Measurements from ENCODE around the gene FARP1.

DNA sequence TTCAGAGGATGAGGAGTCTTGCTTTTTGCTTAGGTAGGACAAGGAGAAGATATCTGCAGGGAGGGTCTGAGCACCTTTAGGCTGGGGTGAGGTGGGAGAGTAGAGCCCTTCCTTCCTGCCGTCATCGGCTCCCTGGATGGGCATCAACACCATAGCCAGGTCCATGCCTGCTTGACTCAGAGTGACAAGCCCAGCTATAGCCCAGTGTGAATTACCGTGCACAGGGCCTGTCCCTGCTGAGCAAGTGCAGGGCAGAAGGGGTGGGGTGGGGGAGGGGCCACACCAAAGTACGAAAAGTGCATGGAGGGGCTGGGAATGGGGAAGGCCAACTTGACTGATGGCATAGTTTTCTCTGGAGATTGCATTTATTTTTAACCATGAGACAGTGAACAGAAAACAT is 64.5 kb downstream of the FARP1 start:
- TF ChIP-seq, protein P1, sequence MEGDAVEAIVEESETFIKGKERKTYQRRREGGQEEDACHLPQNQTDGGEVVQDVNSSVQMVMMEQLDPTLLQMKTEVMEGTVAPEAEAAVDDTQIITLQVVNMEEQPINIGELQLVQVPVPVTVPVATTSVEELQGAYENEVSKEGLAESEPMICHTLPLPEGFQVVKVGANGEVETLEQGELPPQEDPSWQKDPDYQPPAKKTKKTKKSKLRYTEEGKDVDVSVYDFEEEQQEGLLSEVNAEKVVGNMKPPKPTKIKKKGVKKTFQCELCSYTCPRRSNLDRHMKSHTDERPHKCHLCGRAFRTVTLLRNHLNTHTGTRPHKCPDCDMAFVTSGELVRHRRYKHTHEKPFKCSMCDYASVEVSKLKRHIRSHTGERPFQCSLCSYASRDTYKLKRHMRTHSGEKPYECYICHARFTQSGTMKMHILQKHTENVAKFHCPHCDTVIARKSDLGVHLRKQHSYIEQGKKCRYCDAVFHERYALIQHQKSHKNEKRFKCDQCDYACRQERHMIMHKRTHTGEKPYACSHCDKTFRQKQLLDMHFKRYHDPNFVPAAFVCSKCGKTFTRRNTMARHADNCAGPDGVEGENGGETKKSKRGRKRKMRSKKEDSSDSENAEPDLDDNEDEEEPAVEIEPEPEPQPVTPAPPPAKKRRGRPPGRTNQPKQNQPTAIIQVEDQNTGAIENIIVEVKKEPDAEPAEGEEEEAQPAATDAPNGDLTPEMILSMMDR (IDR thresholded peaks at IDR 0.05) = no peak
- no peak for TF ChIP-seq EHF (CRISPR knock-in tag; IDR thresholded peaks at IDR 0.05)

All from A549 (cell line).